ENCODE measurements around the gene ADGRA1.
"Not testable (repeated sequence)": the region's sequence is repeated elsewhere in the genome, so short reads cannot be mapped to it uniquely, and the experiment has no call there.

Gene ADGRA1

DNA sequence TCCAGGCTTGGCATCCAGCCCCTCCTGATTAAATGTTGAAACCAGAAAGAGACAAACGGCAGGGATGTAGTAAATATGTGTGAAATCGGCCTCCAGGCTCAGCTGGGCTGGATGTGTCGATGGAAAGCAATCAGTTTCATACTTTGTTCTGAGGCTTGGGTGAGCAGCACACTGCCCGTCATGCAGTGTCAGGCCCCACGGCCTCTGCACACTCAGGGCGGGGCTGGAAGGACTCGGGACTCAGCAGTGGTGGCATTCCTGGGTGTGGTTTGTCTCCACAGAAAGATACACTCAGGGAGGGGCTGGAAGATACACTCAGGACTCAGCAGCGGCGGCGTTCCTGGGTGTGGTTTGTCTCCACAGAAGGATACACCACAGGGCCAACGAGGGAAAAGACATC is 22.0 kb downstream of the ADGRA1 start:
- no peak overlapping the region for H3K27ac Mint-ChIP-seq
- no peak for ATAC-seq (replicated peaks)

DNA sequence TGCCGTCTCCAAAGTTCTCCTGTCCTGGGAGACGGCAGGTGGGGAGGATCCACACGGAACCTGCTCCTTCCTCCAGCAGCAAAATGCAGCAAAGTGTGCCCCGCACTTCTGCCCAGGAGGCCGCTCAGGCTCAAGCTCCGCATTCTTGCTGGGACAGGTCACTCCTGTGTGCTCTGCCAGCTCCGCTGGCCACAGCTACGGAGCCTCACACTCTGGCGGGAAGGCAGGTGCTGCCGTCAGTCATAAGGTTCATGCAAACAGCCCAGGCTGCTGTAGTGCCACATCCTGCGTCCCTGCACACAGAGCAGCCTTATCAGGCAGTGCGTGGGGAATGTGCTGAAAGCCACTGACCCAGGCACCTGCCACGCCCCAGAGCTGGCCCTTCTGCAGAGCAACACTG is 22.4 kb downstream of the ADGRA1 start:
- ATAC-seq (replicated peaks) (no peak), DNase-seq (no peak)
- Mint-ChIP-seq H3K27ac (no peak overlapping the region), H3K4me1 (ENCODE audit: low read depth in 2 of 2) (peaks cover 0 to 2% of the 10 kb centered on the region in 2 donors), H3K27me3 (peaks cover 9 to 18% of the 10 kb centered on the region in 2 donors), H3K4me3 (no peak overlapping the region), H3K9me3 (peaks cover 5 to 20% of the 10 kb centered on the region in 2 donors), H3K36me3 (ENCODE audit: insufficient read depth) (no peaks in the 10 kb centered on the region)

More for the DNA sequence above, 22.0 kb downstream of the ADGRA1 start:
- Mint-ChIP-seq H3K4me3 (no peak overlapping the region), H3K27me3 (peaks cover 9 to 23% of the 10 kb centered on the region in 2 donors), H3K9me3 (peaks cover 5 to 20% of the 10 kb centered on the region in 2 donors), H3K36me3 (ENCODE audit: insufficient read depth) (no peaks in the 10 kb centered on the region), H3K4me1 (ENCODE audit: low read depth in 2 of 2) (peaks cover 0 to 2% of the 10 kb centered on the region in 2 donors)
- DNase-seq: no peak

DNA sequence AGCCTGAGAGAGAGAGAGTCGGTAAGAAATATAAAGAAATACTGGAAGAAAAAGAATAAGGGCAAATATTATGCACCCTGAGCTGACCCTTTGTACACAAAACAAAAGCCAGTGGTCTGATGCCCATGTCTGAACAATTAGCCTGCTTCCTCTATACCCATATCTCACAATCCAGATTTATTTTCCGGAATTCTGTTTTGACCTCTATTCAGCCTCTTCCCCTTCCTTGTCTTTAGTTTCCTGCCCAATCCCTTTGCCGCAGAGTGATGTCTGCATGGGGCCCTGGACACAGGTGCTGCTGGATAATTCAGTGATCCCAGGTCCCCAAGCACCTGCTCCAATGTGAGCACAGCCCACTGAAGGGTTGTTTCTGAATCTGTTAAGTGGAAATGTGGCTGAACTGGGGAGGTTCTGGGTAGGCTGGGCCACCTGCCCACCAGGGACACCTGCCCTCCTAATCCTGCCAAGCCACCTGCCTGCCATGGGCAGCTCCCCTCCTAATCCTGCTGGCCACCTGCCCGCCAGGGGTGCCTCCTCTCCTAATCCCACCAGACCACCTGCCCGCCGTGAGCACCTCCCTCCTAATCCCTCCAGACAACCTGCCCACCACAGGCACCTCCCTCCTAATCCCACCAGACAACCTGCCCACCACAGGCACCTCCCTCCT is 23.0 kb downstream of the ADGRA1 start:
- H3K9me3 Mint-ChIP-seq: peaks cover 5 to 20% of the 10 kb centered on the region in 2 donors
- H3K36me3 Mint-ChIP-seq (ENCODE audit: insufficient read depth): no peaks in the 10 kb centered on the region
- no peak overlapping the region for H3K27ac Mint-ChIP-seq
- no peak for DNase-seq
- H3K27me3 Mint-ChIP-seq: peaks cover 9 to 14% of the 10 kb centered on the region in 2 donors
- H3K4me3 Mint-ChIP-seq: no peak overlapping the region
- no peak for ATAC-seq (replicated peaks)
- H3K4me1 Mint-ChIP-seq (ENCODE audit: low read depth in 2 of 2): peaks cover 0 to 2% of the 10 kb centered on the region in 2 donors

- not testable (repeated sequence) for DNase-seq; H3K36me3 Mint-ChIP-seq (ENCODE audit: insufficient read depth); H3K27ac Mint-ChIP-seq; H3K4me1 Mint-ChIP-seq (ENCODE audit: low read depth in 2 of 2); H3K4me3 Mint-ChIP-seq; ATAC-seq (replicated peaks)
- Mint-ChIP-seq H3K9me3 (peaks cover 5 to 19% of the 10 kb centered on the region in 2 donors), H3K27me3 (peaks cover 9 to 14% of the 10 kb centered on the region in 2 donors)
These were observed 23.9 kb downstream of the ADGRA1 start for GRCh38 chr10:133111640-133112039.

GRCh38 chr10:133113146-133113830 is 25.6 kb downstream of the ADGRA1 start:
- no peak overlapping the region for H3K27ac Mint-ChIP-seq
- H3K36me3 Mint-ChIP-seq (ENCODE audit: insufficient read depth): no peaks in the 10 kb centered on the region
- ATAC-seq (replicated peaks) (no peak), DNase-seq (no peak)
- H3K4me3 Mint-ChIP-seq: no peak overlapping the region
- peaks cover 9 to 14% of the 10 kb centered on the region in 2 donors for H3K27me3 Mint-ChIP-seq
- peaks cover 0 to 2% of the 10 kb centered on the region in 2 donors for H3K4me1 Mint-ChIP-seq (ENCODE audit: low read depth in 2 of 2)
- peaks cover 3 to 5% of the 10 kb centered on the region in 2 donors for H3K9me3 Mint-ChIP-seq

GRCh38 chr10:133113847-133114246 is 26.1 kb downstream of the ADGRA1 start:
- Mint-ChIP-seq H3K27me3 (peaks cover 9 to 14% of the 10 kb centered on the region in 2 donors), H3K4me1 (ENCODE audit: low read depth in 2 of 2) (peaks cover 0 to 2% of the 10 kb centered on the region in 2 donors), H3K27ac (no peak overlapping the region), H3K36me3 (ENCODE audit: insufficient read depth) (no peaks in the 10 kb centered on the region), H3K9me3 (peaks cover 0 to 5% of the 10 kb centered on the region in 2 donors), H3K4me3 (no peak overlapping the region)
- no peak for DNase-seq
- no peak for ATAC-seq (replicated peaks)

GRCh38 chr10:133114251-133114650 is 26.5 kb downstream of the ADGRA1 start:
- H3K27ac Mint-ChIP-seq: no peak overlapping the region
- DNase-seq (no peak), ATAC-seq (replicated peaks) (no peak)
- peaks cover 0 to 2% of the 10 kb centered on the region in 2 donors for H3K4me1 Mint-ChIP-seq (ENCODE audit: low read depth in 2 of 2)
- H3K36me3 Mint-ChIP-seq (ENCODE audit: insufficient read depth): no peaks in the 10 kb centered on the region
- H3K9me3 Mint-ChIP-seq: peaks cover 0 to 1% of the 10 kb centered on the region in 2 donors
- peaks cover 9 to 14% of the 10 kb centered on the region in 2 donors for H3K27me3 Mint-ChIP-seq
- no peak overlapping the region for H3K4me3 Mint-ChIP-seq

DNA sequence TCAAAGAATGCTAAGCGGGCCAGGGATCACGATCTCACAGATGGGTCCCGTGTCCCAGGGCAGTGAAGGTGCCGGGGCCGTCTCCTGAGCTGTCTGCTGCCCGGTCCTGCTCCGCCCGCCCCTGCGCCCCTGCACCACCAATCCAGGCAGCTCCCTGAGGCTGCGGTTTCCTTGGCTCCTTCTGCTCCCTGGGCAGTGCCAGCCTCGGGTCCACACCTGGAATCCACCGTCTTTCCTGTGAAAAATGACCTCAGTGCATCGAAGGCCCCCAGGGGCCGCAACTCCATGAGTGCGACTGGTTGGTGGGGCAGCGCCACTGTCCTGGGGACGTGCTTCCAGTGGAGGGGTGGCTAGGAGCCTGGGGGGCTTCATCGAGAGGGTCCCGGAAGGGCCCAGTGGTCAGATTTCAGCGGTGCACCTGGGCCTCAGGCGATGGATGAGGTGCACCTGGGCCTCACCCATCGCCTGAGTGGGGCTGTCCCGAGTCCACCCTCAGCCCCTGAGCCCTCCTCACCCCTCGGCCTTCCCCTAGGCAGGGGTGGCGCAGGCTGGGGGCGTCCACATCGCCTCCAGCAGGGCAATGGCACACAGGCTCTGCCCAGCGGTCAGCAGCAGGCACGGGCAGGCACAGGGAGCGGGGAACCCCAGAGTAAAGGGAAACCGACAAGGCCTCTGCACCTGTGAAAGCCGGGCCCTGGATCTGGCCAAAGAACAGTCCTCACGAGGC is 27.2 kb downstream of the ADGRA1 start:
- H3K9me3 Mint-ChIP-seq: no peaks in the 10 kb centered on the region
- no peak for ATAC-seq (replicated peaks)
- no peak overlapping the region for H3K27ac Mint-ChIP-seq
- H3K4me1 Mint-ChIP-seq (ENCODE audit: low read depth in 2 of 2): peaks cover 0 to 2% of the 10 kb centered on the region in 2 donors
- peaks cover 9 to 14% of the 10 kb centered on the region in 2 donors for H3K27me3 Mint-ChIP-seq
- no peak overlapping the region for H3K4me3 Mint-ChIP-seq
- H3K36me3 Mint-ChIP-seq (ENCODE audit: insufficient read depth): no peaks in the 10 kb centered on the region
- no peak for DNase-seq

DNA sequence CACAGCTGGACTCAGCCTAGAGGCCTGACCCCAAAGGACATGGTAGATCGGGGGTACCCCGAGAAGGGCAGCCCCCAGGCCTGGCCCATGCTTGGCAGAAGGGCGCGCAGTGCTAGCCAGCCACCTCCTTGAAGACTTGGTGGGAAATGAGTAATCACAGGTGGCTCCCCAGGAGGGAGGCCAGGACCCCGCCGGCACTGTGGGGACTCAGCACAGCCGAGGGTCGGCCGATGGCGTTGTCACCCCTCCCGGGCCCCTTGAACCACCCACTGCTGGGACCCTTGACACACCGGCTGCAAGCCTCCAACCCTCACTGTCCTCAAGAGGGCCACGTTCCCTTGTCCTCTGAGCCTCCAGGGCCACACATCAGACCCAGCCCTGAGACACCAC is 27.7 kb downstream of the ADGRA1 start:
- Mint-ChIP-seq H3K4me1 (ENCODE audit: low read depth in 2 of 2) (no peaks in the 10 kb centered on the region), H3K9me3 (no peaks in the 10 kb centered on the region), H3K4me3 (no peak overlapping the region), H3K27ac (no peak overlapping the region), H3K36me3 (ENCODE audit: insufficient read depth) (no peaks in the 10 kb centered on the region), H3K27me3 (peaks cover 5 to 14% of the 10 kb centered on the region in 2 donors)
- DNase-seq (no peak), ATAC-seq (replicated peaks) (no peak)

- no peaks in the 10 kb centered on the region for H3K4me1 Mint-ChIP-seq (ENCODE audit: low read depth in 2 of 2)
- H3K27me3 Mint-ChIP-seq: peaks cover 0 to 14% of the 10 kb centered on the region in 2 donors
- no peaks in the 10 kb centered on the region for H3K36me3 Mint-ChIP-seq (ENCODE audit: insufficient read depth)
- DNase-seq (no peak), ATAC-seq (replicated peaks) (no peak)
- H3K27ac Mint-ChIP-seq: no peak overlapping the region
- no peak overlapping the region for H3K4me3 Mint-ChIP-seq
- H3K9me3 Mint-ChIP-seq: no peaks in the 10 kb centered on the region
These were observed 28.3 kb downstream of the ADGRA1 start for GRCh38 chr10:133115976-133116375.

DNA sequence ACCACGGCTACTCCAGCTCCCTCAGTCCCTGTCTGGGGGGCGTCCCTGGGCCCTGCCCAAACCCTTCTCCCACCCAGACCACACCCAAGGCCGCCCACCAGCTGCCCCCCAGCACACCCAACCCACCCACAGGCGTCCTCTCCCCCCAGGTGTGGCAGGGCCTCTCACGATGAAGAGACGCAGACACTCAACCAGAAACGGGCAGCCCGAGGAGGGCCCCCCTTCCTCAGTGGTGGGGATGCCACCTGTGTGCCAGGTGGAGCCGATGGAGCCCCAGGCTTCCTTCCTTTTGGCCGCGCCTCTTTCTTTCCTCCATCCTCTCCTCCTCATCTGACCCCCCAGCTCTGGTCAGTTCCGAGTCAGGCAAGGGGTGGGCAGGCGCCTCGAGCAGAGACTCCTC is 28.7 kb downstream of the ADGRA1 start:
- no peaks in the 10 kb centered on the region for H3K9me3 Mint-ChIP-seq
- peaks cover 0 to 13% of the 10 kb centered on the region in 2 donors for H3K27me3 Mint-ChIP-seq
- ATAC-seq (replicated peaks) (no peak), DNase-seq (no peak)
- no peak overlapping the region for H3K27ac Mint-ChIP-seq
- no peaks in the 10 kb centered on the region for H3K4me1 Mint-ChIP-seq (ENCODE audit: low read depth in 2 of 2)
- no peak overlapping the region for H3K4me3 Mint-ChIP-seq
- no peaks in the 10 kb centered on the region for H3K36me3 Mint-ChIP-seq (ENCODE audit: insufficient read depth)

- Mint-ChIP-seq H3K27me3 (peaks cover 0 to 6% of the 10 kb centered on the region in 2 donors), H3K4me1 (ENCODE audit: low read depth in 2 of 2) (no peaks in the 10 kb centered on the region), H3K9me3 (no peaks in the 10 kb centered on the region), H3K27ac (no peak overlapping the region), H3K4me3 (no peak overlapping the region), H3K36me3 (ENCODE audit: insufficient read depth) (no peaks in the 10 kb centered on the region)
- no peak for ATAC-seq (replicated peaks)
- DNase-seq: no peak
These were observed 29.4 kb downstream of the ADGRA1 start for GRCh38 chr10:133117036-133117687.

GRCh38 chr10:133117688-133118071 is 30.0 kb downstream of the ADGRA1 start:
- Mint-ChIP-seq H3K9me3 (no peaks in the 10 kb centered on the region), H3K27ac (no peak overlapping the region), H3K4me1 (ENCODE audit: low read depth in 2 of 2) (peaks cover 3% of the 10 kb centered on the region in 2 donors), H3K27me3 (peaks cover 0 to 1% of the 10 kb centered on the region in 2 donors), H3K36me3 (ENCODE audit: insufficient read depth) (no peaks in the 10 kb centered on the region), H3K4me3 (no peak overlapping the region)
- DNase-seq (no peak), ATAC-seq (replicated peaks) (no peak)

Data from effector memory CD8-positive, alpha-beta T cell (primary cell).